MM.1S (cell line): ENCODE measurements around the gene CNR1.
A peak's percentile ranks its signal among the peaks of the same experiment; 100 is the strongest.

Experiments
- DNase-seq: peaks from one replicate; pipeline ENCODE4 v3.0.0-alpha.2; 2015
- H2AFZ ChIP-seq: fragments of 300-600 bp; sonication (generic); 2 replicates; pipeline ENCODE4 v1.6.0; 2016; ENCODE audit warnings: antibody characterized with exemption, low read length
- H3F3A ChIP-seq: fragments of 300-600 bp; sonication (generic); 2 replicates; pipeline ENCODE4 v1.6.1; 2016; ENCODE audit warnings: mild to moderate bottlenecking, antibody characterized with exemption, low read length, moderate library complexity, mixed read lengths; ENCODE audit not compliant: insufficient read depth
- H3K27ac ChIP-seq: fragments of 300-600 bp; sonication (generic); 2 replicates; pipeline ENCODE4 v1.5.1; 2016; ENCODE audit warnings: mild to moderate bottlenecking, low read length
- H3K27me3 ChIP-seq: fragments of 300-600 bp; sonication (generic); replicated peaks from 2 replicates; pipeline ENCODE4 v1.6.0; 2016; ENCODE audit warnings: low read length; ENCODE audit not compliant: insufficient read depth
- H3K36me3 ChIP-seq: fragments of 300-600 bp; sonication (generic); replicated peaks from 2 replicates; pipeline ENCODE4 v1.6.1; 2016; ENCODE audit warnings: mild to moderate bottlenecking, low read length, mixed read lengths; ENCODE audit not compliant: insufficient read depth
- H3K4me1 ChIP-seq: fragments of 300-600 bp; sonication (generic); 2 replicates; pipeline ENCODE4 v1.6.1; 2016; ENCODE audit warnings: low read length, mixed read lengths
- H3K4me2 ChIP-seq: fragments of 300-600 bp; sonication (generic); 2 replicates; pipeline ENCODE4 v1.6.0; 2016; ENCODE audit warnings: low read depth, low read length
- H3K4me3 ChIP-seq: fragments of 300-600 bp; sonication (generic); 2 replicates; pipeline ENCODE4 v1.5.1; 2016; ENCODE audit warnings: low read length, mixed read lengths
- H3K79me2 ChIP-seq: fragments of 300-600 bp; sonication (generic); 2 replicates; pipeline ENCODE4 v1.6.1; 2016; ENCODE audit warnings: mixed run types, low read length, mixed read lengths
- H3K9ac ChIP-seq: fragments of 300-600 bp; sonication (generic); 2 replicates; pipeline ENCODE4 v1.6.1; 2016; ENCODE audit warnings: low read length, mixed read lengths
- H3K9me2 ChIP-seq: fragments of 300-600 bp; sonication (generic); replicated peaks from 2 replicates; pipeline ENCODE4 v1.6.1; 2016; ENCODE audit warnings: mild to moderate bottlenecking, low read length, mixed read lengths; ENCODE audit not compliant: insufficient read depth
- H3K9me3 ChIP-seq: fragments of 300-600 bp; sonication (generic); replicated peaks from 2 replicates; pipeline ENCODE4 v1.6.1; 2016; ENCODE audit warnings: mild to moderate bottlenecking, low read length, mixed read lengths; ENCODE audit not compliant: insufficient read depth
- H4K20me1 ChIP-seq: fragments of 300-600 bp; sonication (generic); 2 replicates; pipeline ENCODE4 v1.6.1; 2016; ENCODE audit warnings: mild to moderate bottlenecking, low read length, moderate library complexity, mixed read lengths; ENCODE audit not compliant: insufficient read depth
- CTCF ChIP-seq: fragments of 300-600 bp; sonication (generic); IDR thresholded peaks from 2 replicates; pipeline ENCODE4 v1.5.1; 2016; ENCODE audit warnings: antibody characterized with exemption, low read length, mixed read lengths
- EZH2 ChIP-seq: fragments of 300-600 bp; sonication (generic); optimal IDR thresholded peaks from 2 replicates; pipeline ENCODE3; 2017; ENCODE audit warnings: low read depth, mild to moderate bottlenecking, antibody characterized with exemption, low read length, mixed read lengths
- EZH2phosphoT487 ChIP-seq: fragments of 300-600 bp; sonication (generic); IDR thresholded peaks from 2 replicates; pipeline ENCODE4 v1.6.1; 2018; ENCODE audit warnings: antibody characterized with exemption, low read length

CNR1 gene

GRCh38 chr6:88165844-88166492 is at the start of gene CNR1:
Gene CNR1 (minus strand): TSS chr6:88166347. CDS start chr6:88145274, 21,073 bp downstream.
- Histone ChIP-seq H3K9ac (peak within 1 kb of the TSS; percentile 40; the same call in 1 of the 2 replicates), H4K20me1 (no peaks in the 10 kb centered on the region), H3K9me3 (no peaks in the 10 kb centered on the region), H3K9me2 (no peaks in the 10 kb centered on the region), H2AFZ (peak within 1 kb of the TSS; percentile 94), H3K4me1 (0 out of 2 replicates have a peak, but pooled peaks cover 5% of the 10 kb centered on the region), H3K36me3 (no peaks in the 10 kb centered on the region), H3K4me3 (peak within 1 kb of the TSS; percentile 68), H3K27ac (no peak within 1 kb of the TSS), H3K79me2 (no peaks in the 10 kb centered on the region), H3F3A (0 out of 2 replicates have a peak, but pooled peaks cover 4% of the 10 kb centered on the region), H3K4me2 (peak within 1 kb of the TSS; percentile 82), H3K27me3 (no peaks in the 10 kb centered on the region; the same call in 1 of the 2 replicates)
- DNase-seq = peak; percentile 53
- TF ChIP-seq EZH2phosphoT487 (no peak), CTCF (peak; percentile 8; the same call in 1 of the 2 replicates)

GRCh38 chr6:88211446-88211845 is 45.3 kb upstream of the CNR1 start:
- Histone ChIP-seq H3K9me3 (no peaks in the 10 kb centered on the region), H3K27me3 (no peaks in the 10 kb centered on the region), H3K27ac (no peak overlapping the region), H3K4me3 (no peak overlapping the region), H2AFZ (no peak overlapping the region), H3K4me1 (no peaks in the 10 kb centered on the region), H3K9me2 (no peaks in the 10 kb centered on the region), H3K79me2 (no peaks in the 10 kb centered on the region), H4K20me1 (no peaks in the 10 kb centered on the region), H3K4me2 (no peak overlapping the region), H3F3A (no peaks in the 10 kb centered on the region), H3K36me3 (no peaks in the 10 kb centered on the region), H3K9ac (no peak overlapping the region)
- no peak for DNase-seq
- no peak for TF ChIP-seq EZH2
- TF ChIP-seq CTCF = no peak
- no peak for TF ChIP-seq EZH2phosphoT487

GRCh38 chr6:88209301-88209700 is 43.2 kb upstream of the CNR1 start:
- Histone ChIP-seq H3K27me3 (no peaks in the 10 kb centered on the region), H3K4me2 (no peak overlapping the region), H3K9me2 (no peaks in the 10 kb centered on the region), H3K27ac (no peak overlapping the region), H3K4me3 (no peak overlapping the region), H3F3A (no peaks in the 10 kb centered on the region), H2AFZ (no peak overlapping the region), H3K36me3 (no peaks in the 10 kb centered on the region), H3K9ac (no peak overlapping the region), H3K79me2 (no peaks in the 10 kb centered on the region), H4K20me1 (no peaks in the 10 kb centered on the region), H3K4me1 (no peaks in the 10 kb centered on the region), H3K9me3 (no peaks in the 10 kb centered on the region)
- TF ChIP-seq EZH2phosphoT487 = no peak
- TF ChIP-seq CTCF = no peak
- no peak for TF ChIP-seq EZH2
- no peak for DNase-seq
